HEK293 (cell line): Measurements from ENCODE around the gene HAO2.

Experiments
- ATF2 ChIP-seq: fragments of 450-650 bp; formaldehyde crosslinking; IDR thresholded peaks from 2 replicates; pipeline ENCODE4 v1.5.1; 2016; ENCODE audit warnings: missing biosample characterization, missing genetic modification characterization, low read depth
- BCL11A ChIP-seq: fragments of 450-650 bp; formaldehyde crosslinking; IDR thresholded peaks from 2 replicates; pipeline ENCODE4 v1.5.1; 2016; ENCODE audit warnings: low read depth, missing biosample characterization, missing genetic modification characterization
- CTCF ChIP-seq: fragments of 450-650 bp; formaldehyde crosslinking; IDR thresholded peaks from 2 replicates; pipeline ENCODE4 v1.5.1; 2016; ENCODE audit warnings: missing biosample characterization, missing genetic modification characterization
- IKZF3 ChIP-seq: fragments of 450-650 bp; IDR thresholded peaks from 2 replicates; pipeline ENCODE4 v1.5.0; 2018; ENCODE audit warnings: missing biosample characterization, mild to moderate bottlenecking, missing genetic modification characterization, moderate library complexity
- KLF9 ChIP-seq: fragments of 450-650 bp; formaldehyde crosslinking; IDR thresholded peaks from 2 replicates; pipeline ENCODE4 v1.5.1; 2016; ENCODE audit warnings: missing biosample characterization, missing genetic modification characterization, low read depth
- PBX3 ChIP-seq: sonication (generic); formaldehyde crosslinking; IDR thresholded peaks from 2 replicates; pipeline ENCODE4 v1.8.1; 2022; ENCODE audit warnings: mild to moderate bottlenecking, moderate library complexity, missing genetic modification reagents
- RBAK ChIP-seq: fragments of 450-650 bp; formaldehyde crosslinking; IDR thresholded peaks from 2 replicates; pipeline ENCODE4 v1.5.1; 2016; ENCODE audit warnings: missing biosample characterization, missing genetic modification characterization
- ZBTB48 ChIP-seq: fragments of 450-650 bp; formaldehyde crosslinking; IDR thresholded peaks from 2 replicates; pipeline ENCODE4 v1.5.1; 2016; ENCODE audit warnings: missing biosample characterization, missing genetic modification characterization
- ZNF174 ChIP-seq: fragments of 450-650 bp; formaldehyde crosslinking; IDR thresholded peaks from 2 replicates; pipeline ENCODE4 v1.5.0; 2017; ENCODE audit warnings: missing biosample characterization, mild to moderate bottlenecking, missing genetic modification characterization
- ZNF274 ChIP-seq, 2 experiments: fragments of 200-500 bp in 1 of 2; fragments of 450-650 bp in 1 of 2; sonication (Bioruptor generic) in 1 of 2; formaldehyde crosslinking in 1 of 2; IDR thresholded peaks; 2 replicates each; pipeline versions ENCODE4 v1.5.1 to v1.6.1; 2014 to 2016; ENCODE audit warnings: borderline replicate concordance in 1 of 2, inconsistent platforms in 1 of 2, low read length in 1 of 2, missing biosample characterization in 1 of 2, missing genetic modification characterization in 1 of 2
- ZNF560 ChIP-seq: fragments of 450-650 bp; formaldehyde crosslinking; IDR thresholded peaks from 2 replicates; pipeline ENCODE4 v1.5.1; 2017; ENCODE audit warnings: missing biosample characterization, missing genetic modification characterization, borderline replicate concordance
- ZNF768 ChIP-seq: fragments of 450-650 bp; formaldehyde crosslinking; IDR thresholded peaks from 2 replicates; pipeline ENCODE4 v1.5.1; 2018; ENCODE audit warnings: missing biosample characterization, mild to moderate bottlenecking, missing genetic modification characterization

GRCh38 chr1:119379117-119379516 is 10.5 kb downstream of the HAO2 start:
- TF ChIP-seq CTCF (tag by site-specific recombination) = no peak
- no peak for TF ChIP-seq ZNF768
- no peak for TF ChIP-seq IKZF3 (tag by site-specific recombination)
- no peak for TF ChIP-seq ZNF174 (tag by site-specific recombination)
- no peak for TF ChIP-seq RBAK (tag by site-specific recombination)
- TF ChIP-seq PBX3 = no peak
- no peak for TF ChIP-seq BCL11A
- no peak for TF ChIP-seq ZBTB48 (tag by site-specific recombination)
- no peak for TF ChIP-seq ATF2
- no peak for TF ChIP-seq KLF9 (tag by site-specific recombination)
- no peak for TF ChIP-seq ZNF274 (IDR thresholded peaks at IDR 0.05; ENCODE audit: low read length)
- no peak for TF ChIP-seq ZNF274 (tag by site-specific recombination; IDR thresholded peaks at IDR 0.05; ENCODE audit: borderline replicate concordance)
- no peak for TF ChIP-seq ZNF560 (tag by site-specific recombination)
